SJSA1 (cell line): ENCODE results near the gene ABCB4. TPM values are rescaled to one million over a fixed set of nuclear protein-coding genes. Genes with fewer than 3 reads are reported as not detected.

Experiments used
- DNase-seq, 2 experiments: peaks; one replicate each; pipeline ENCODE4 v3.0.0-alpha.2; 2015 to 2020; ENCODE audit warnings: low spot score in 2 of 2, low read depth in 1 of 2
- H3K27ac ChIP-seq: fragments of 250-450 bp; sonication (Bioruptor Pico); 2 replicates; pipeline ENCODE4 v1.5.1; 2020; ENCODE audit warnings: mild to moderate bottlenecking, moderate library complexity
- H3K27me3 ChIP-seq: fragments of 250-450 bp; sonication (Bioruptor Pico); replicated peaks from 2 replicates; pipeline ENCODE4 v1.5.1; 2020; ENCODE audit warnings: mild to moderate bottlenecking, moderate library complexity
- H3K36me3 ChIP-seq: fragments of 250-450 bp; sonication (Bioruptor Pico); 2 replicates; pipeline ENCODE4 v1.5.1; 2020; ENCODE audit warnings: mild to moderate bottlenecking
- H3K4me1 ChIP-seq: fragments of 250-450 bp; sonication (Bioruptor Pico); replicated peaks from 2 replicates; pipeline ENCODE4 v1.6.1; 2021; ENCODE audit warnings: mild to moderate bottlenecking
- H3K4me3 ChIP-seq: fragments of 250-450 bp; sonication (Bioruptor Pico); 2 replicates; pipeline ENCODE4 v1.5.1; 2020; ENCODE audit warnings: mild to moderate bottlenecking
- H3K9me3 ChIP-seq: fragments of 250-450 bp; sonication (Bioruptor Pico); replicated peaks from 2 replicates; pipeline ENCODE4 v1.5.1; 2020; ENCODE audit warnings: mild to moderate bottlenecking
- total RNA-seq: library from RNA; depleted of rRNA; stranded (reverse); fragments of >200 nt; shearing (Covaris generic); gene quantifications from 2 replicates; pipeline ENCODE4 v1.2.3, GENCODE V29; 2014

ABCB4 gene
- total RNA-seq, 1 experiment from 2014 or later = 16.1 TPM

DNA sequence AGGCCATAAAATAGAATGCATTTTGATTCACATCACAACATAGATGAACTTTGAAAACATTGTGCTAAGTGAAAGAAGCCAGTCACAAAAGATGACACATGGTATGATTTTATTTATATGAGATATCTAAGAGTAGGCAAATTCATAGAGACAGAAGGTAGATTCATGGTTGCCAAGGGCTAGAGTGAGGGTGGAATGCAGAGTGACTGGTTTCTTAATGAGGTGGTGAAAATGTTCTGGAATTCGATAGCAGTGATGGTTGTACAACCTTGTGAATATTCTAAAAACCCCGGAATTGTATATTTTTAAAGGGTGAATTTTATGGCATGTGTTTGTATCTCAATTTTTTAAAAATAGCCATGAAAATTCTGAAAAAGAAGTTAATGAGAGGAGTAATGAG lies 42.9 kb downstream of the ABCB4 start:
- no peaks in the 10 kb centered on the region for H3K27me3 ChIP-seq
- peaks cover 47% of the 10 kb centered on the region for H3K36me3 ChIP-seq
- no peak overlapping the region for H3K4me3 ChIP-seq
- H3K9me3 ChIP-seq = no peaks in the 10 kb centered on the region
- no peaks in the 10 kb centered on the region; the same call in 1 of the 2 replicates for H3K4me1 ChIP-seq
- H3K27ac ChIP-seq = no peak overlapping the region
- DNase-seq = no peak

DNA sequence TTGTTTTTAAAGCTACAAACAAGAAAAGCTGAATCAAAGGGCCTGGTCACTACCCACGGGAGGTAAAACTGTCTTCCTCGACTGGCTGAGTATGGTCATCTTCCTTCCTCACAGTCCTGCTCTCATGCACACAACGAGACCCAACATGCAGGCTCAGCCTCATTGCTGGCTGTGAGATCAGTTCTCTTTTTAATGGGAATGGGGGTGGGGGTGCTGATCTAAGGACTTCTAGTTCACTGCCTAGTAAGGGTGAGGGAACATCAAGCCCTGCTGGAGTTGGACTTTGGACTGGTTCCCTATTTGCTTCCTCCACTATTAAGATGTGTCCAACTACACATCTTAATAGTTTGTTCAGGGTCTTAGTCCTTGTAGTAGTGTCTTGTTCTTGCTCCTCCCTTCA lies 48.2 kb downstream of the ABCB4 start:
- no peaks in the 10 kb centered on the region for H3K4me1 ChIP-seq
- DNase-seq = no peak

DNA sequence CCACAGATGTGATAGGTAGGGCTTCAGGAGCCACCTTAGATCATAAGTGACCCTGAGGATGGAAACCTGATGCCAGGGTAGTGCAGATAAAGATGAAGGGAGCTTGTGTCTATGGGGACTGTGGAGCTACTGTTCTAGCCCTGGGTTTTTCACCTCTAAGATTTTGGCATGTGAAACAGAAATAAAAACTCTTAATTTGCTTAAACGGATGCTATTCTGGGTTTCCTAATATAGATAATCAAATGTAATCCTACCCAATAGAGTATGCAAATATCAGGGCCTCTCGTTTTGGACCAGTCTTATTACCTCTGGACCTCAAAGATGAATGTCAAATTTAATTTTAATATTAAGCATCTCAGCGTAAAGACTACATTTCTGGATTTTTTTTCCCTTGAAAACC lies 49.3 kb downstream of the ABCB4 start:
- Histone ChIP-seq H3K27ac (no peak overlapping the region), H3K4me3 (no peak overlapping the region), H3K9me3 (no peaks in the 10 kb centered on the region), H3K27me3 (no peaks in the 10 kb centered on the region), H3K4me1 (no peaks in the 10 kb centered on the region), H3K36me3 (peaks cover 20% of the 10 kb centered on the region)
- no peak for DNase-seq

More for the DNA sequence above, 48.2 kb downstream of the ABCB4 start:
- H3K4me3 ChIP-seq = no peak overlapping the region
- H3K27me3 ChIP-seq = no peaks in the 10 kb centered on the region
- H3K9me3 ChIP-seq = no peaks in the 10 kb centered on the region
- peaks cover 31% of the 10 kb centered on the region for H3K36me3 ChIP-seq
- no peak overlapping the region for H3K27ac ChIP-seq

DNA sequence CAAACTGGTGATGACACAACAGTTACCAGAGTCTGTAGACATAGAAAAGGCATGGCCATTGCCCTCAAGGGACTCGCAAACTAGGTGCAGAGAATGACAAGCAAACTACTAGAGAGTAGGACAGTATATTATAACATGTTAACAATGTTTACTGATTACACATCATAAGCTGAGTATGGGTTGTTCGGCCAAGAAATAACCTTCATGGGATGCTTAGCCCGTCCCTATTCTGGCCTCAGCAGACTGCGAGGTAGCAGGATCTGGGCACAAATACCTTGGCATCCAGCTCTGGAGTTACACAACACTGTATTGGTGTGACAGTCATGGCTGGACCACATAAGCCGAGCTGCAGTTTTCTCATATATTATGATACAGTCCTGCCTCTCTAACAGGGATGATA lies 51.4 kb downstream of the ABCB4 start:
- H3K4me1 ChIP-seq = no peaks in the 10 kb centered on the region
- peaks cover 10% of the 10 kb centered on the region for H3K36me3 ChIP-seq
- DNase-seq = no peak
- H3K27ac ChIP-seq = no peak overlapping the region
- no peaks in the 10 kb centered on the region for H3K9me3 ChIP-seq
- no peak overlapping the region for H3K4me3 ChIP-seq
- no peaks in the 10 kb centered on the region for H3K27me3 ChIP-seq

DNA sequence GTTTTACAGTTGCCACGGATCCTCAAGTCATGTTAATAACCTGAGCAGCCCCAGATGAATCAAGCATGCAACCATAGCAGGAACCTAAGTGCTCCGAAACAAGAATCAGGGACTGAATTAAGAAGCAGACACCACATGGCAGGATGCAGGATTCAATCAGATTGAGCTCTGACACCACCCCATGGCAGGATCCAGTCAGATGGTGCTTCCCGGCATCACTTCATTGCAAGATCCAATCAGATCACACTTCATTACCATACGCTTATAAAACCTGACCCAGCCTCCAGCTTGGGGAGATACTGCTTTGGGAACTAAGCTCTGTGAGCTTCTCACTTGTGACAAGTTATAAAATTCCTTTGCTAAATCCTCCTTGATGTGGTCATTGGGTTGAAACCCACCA lies 55.3 kb downstream of the ABCB4 start:
- H3K27me3 ChIP-seq = no peaks in the 10 kb centered on the region
- H3K9me3 ChIP-seq = no peaks in the 10 kb centered on the region
- no peak overlapping the region for H3K4me3 ChIP-seq
- peaks cover 5% of the 10 kb centered on the region for H3K36me3 ChIP-seq
- DNase-seq = no peak
- H3K4me1 ChIP-seq = no peaks in the 10 kb centered on the region
- no peak overlapping the region for H3K27ac ChIP-seq

DNA sequence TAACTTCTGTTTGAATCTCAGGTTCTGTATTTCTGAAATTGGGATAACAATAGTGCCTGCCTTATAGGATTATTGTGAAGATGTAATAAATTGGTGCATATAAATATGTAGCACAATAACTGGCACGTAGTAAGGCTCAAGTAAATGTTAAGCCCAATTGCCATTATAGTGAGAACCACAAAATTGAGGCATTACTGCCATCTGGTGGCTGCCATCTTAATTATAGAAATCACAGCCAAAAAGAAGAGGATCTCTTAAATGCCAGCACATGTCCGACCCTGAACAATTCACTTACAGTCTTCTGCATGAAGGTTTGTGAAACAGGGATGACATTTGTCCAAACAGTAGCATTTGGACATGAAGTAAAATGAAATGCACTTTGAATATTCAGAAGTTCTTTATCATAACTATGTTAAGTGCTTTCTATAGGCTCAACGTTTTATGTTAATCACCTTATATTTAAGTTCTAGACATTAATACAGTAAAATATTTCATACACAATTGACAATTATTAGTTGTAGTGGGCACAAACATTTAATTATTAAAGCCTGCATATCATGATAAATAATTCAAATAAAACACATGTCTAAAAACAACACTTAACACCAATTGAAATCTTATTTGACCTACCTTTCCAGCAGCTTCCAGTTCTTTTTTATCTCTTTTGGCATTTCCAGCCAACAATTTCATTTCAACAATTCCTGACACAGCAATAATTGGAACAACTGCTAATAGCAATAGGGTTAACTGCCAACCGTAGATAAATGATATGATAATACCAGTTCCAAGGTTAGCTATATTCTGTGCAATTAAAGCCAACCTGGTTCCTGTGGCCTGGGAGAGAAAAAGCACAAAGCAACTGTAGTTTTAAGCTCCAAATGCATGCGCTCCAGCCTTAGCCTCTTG lies 58.5 kb downstream of the ABCB4 start:
- Histone ChIP-seq H3K4me3 (no peak overlapping the region), H3K27me3 (no peaks in the 10 kb centered on the region), H3K27ac (no peak overlapping the region), H3K4me1 (peaks cover 14% of the 10 kb centered on the region), H3K9me3 (no peaks in the 10 kb centered on the region), H3K36me3 (no peaks in the 10 kb centered on the region)
- DNase-seq = peak; percentile 56 to 68

DNA sequence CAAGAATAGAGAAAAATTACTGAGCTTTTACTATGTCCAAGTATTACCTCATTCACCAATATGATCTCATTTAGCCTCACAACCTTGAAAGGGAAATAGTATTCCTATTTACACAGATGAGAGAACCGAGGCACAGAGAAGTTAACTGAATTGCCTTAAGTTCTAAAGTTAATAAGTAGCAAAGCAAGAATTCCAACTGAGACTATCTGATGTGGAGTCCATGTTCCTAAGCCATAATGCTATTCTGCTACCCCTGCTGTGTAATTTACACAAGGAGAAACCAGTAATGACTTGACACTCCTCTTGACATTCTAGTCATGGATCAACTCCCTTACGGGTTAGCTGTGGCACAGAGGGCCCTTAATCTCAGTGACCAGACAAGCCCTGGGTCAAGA lies 60.7 kb downstream of the ABCB4 start:
- no peak overlapping the region for H3K27ac ChIP-seq

DNA sequence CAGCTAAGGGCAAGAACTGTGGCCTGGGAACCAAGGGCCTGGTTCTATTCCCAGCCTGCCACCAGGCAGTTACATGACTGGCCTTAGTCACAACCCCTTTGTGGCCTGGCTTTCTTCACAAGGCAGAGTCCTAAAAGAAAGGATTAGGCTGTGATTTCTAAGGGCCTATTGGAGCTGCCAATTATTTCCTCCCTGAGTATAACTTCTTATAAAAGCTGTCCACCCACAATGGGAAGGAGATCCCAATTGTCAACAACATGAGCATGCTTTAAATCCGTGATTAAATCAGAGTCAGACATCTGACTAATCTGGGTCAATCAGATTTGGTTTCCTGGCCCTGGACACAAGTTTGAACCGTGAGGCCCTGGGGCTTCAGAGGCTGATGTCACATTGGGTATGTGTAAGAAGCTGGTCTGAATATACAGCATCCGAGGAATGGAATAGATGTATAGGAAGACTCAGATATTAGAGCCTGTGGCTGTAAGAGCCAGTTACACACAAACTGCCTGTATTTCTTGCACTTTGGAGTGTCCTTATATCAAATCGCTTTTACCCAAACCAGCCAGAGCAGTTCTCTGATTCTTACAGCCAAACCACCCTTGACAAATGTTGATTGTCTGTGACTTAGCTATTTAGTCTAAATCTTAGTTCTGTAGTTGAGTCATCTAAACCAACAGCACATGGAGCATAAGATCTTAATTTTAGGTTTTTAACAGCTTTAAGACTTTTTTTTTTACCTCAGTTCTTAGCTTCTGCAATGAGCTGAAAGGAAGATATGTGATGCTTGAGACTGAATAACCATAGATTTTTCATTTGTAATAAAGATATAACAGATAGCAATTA lies 61.3 kb downstream of the ABCB4 start:
- DNase-seq = peak in 1 of 2 experiments; percentile 31
- Histone ChIP-seq H3K27ac (no peak overlapping the region), H3K9me3 (no peaks in the 10 kb centered on the region), H3K4me1 (peaks cover 14% of the 10 kb centered on the region), H3K4me3 (no peak overlapping the region), H3K36me3 (no peaks in the 10 kb centered on the region), H3K27me3 (no peaks in the 10 kb centered on the region)

More for the DNA sequence above, 60.7 kb downstream of the ABCB4 start:
- no peaks in the 10 kb centered on the region for H3K36me3 ChIP-seq
- no peak for DNase-seq
- peaks cover 14% of the 10 kb centered on the region for H3K4me1 ChIP-seq
- H3K27me3 ChIP-seq = no peaks in the 10 kb centered on the region
- H3K9me3 ChIP-seq = no peaks in the 10 kb centered on the region
- no peak overlapping the region for H3K4me3 ChIP-seq

DNA sequence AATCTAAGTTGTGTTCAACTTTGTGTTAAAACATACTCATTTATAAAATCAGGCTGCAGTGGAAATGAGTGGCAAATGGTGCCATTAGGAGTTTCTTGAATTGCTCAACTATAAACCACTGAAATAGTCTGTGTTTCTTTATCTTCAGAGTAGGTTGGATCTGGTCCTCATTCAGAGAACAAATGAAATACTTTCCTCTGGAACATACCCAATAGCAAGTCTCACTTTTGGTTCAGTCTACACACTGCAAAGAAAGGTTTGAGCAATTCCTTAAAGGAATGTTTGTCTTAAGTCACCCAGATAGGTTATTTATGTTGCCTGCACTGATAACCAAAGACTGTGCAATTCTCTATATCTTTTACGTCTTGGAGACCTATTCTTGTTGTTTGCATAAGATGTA lies 62.5 kb downstream of the ABCB4 start:
- Histone ChIP-seq H3K27ac (no peak overlapping the region), H3K9me3 (no peaks in the 10 kb centered on the region), H3K4me3 (no peak overlapping the region), H3K36me3 (no peaks in the 10 kb centered on the region), H3K4me1 (peaks cover 14% of the 10 kb centered on the region), H3K27me3 (no peaks in the 10 kb centered on the region)
- DNase-seq = no peak

DNA sequence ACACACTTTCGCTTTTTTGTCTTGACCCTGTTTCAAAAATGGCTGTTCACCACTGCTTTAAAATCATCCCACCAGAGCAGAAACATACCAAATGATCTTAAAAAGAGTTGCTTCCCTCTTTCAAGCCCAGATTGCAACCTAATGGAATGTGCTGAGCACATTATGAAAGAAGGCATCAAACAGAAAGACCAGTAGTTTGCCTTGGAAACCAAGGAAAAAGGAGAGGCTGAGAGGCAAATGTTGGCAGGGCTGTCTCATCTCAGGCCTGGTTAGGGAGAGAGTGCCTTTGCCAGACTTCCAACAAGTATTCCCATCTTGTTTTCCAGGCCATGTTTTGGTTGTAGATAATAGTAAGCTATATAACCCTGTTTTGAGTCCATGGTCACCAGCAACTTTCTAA lies 64.3 kb downstream of the ABCB4 start:
- no peak for DNase-seq

DNA sequence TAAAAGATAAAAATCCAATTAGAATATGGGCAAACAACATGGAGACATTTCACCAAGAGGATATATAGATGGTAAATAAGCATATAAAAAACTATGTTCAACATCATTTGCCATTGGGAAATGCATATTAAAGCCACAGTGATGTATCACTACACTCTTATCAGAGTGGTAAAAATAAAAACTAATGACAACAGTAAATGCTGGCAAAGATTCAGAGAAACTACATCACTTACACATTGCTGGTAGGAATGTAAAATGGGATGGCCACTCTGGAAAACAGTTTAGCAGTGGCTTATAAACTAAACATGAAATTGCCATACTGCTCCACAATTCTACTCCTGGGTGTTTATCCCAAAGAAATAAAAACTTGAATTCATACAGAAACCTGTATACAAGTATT lies 70.8 kb downstream of the ABCB4 start:
- H3K9me3 ChIP-seq = no peaks in the 10 kb centered on the region
- peaks cover 17% of the 10 kb centered on the region for H3K36me3 ChIP-seq
- H3K27ac ChIP-seq = no peak overlapping the region
- H3K4me3 ChIP-seq = no peak overlapping the region
- H3K27me3 ChIP-seq = no peaks in the 10 kb centered on the region
- DNase-seq = no peak
- H3K4me1 ChIP-seq = no peaks in the 10 kb centered on the region

More for the DNA sequence above, 64.3 kb downstream of the ABCB4 start:
- no peaks in the 10 kb centered on the region for H3K36me3 ChIP-seq
- H3K4me3 ChIP-seq = no peak overlapping the region
- no peaks in the 10 kb centered on the region for H3K9me3 ChIP-seq
- H3K4me1 ChIP-seq = peaks cover 14% of the 10 kb centered on the region
- no peaks in the 10 kb centered on the region for H3K27me3 ChIP-seq
- no peak overlapping the region for H3K27ac ChIP-seq

DNA sequence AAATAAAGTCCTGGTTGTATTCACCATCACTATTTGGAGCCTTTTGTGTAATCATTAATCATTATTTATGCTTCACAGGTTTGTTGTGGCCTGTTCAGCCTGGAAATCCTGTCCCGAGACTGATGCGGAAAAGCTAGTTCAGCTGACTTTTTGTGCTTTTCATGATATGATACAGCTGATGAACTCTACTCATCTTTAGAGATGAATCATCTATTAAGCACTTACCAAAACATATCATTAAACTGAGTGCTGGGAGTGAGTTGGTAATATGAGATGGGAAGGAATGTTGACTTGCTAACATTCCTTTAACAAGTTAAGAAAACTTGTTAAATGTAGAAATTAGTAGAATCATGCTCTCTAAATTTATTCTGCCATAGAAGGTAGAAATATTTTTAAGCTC lies 77.0 kb downstream of the ABCB4 start:
- no peak for DNase-seq

DNA sequence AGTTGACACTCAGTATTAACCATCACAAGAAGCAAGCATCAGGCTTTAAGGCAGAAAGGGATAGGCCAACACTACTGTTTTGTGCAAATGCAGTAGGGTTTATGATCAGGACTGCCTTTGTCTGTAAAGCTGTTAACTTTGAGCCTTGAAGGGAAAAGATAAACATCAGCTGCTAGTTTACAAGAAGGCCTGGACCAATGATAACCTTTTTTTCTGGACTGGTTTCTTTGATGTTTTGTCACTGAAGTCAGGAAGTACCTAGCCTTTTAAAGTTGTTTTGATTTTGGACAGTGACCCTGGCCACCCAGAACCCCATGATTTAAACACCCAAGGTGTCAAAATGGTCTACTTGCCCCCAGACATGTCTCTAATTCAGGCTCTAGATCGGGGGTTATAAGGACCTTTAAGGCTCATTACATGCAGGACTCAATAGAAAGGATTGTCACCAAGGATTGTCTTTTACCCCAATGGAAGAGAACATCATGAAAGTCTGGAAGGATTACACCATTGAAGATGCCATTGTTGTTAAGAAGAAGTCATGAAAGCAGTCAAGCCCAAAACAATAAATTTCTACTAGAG lies 79.9 kb downstream of the ABCB4 start:
- no peak overlapping the region for H3K27ac ChIP-seq
- H3K9me3 ChIP-seq = no peaks in the 10 kb centered on the region
- no peak overlapping the region for H3K4me3 ChIP-seq
- no peaks in the 10 kb centered on the region for H3K27me3 ChIP-seq
- H3K4me1 ChIP-seq = peaks cover 5% of the 10 kb centered on the region
- H3K36me3 ChIP-seq = peaks cover 4% of the 10 kb centered on the region
- DNase-seq = no peak

More for the DNA sequence above, 77.0 kb downstream of the ABCB4 start:
- Histone ChIP-seq H3K9me3 (no peaks in the 10 kb centered on the region), H3K4me1 (peaks cover 5% of the 10 kb centered on the region), H3K36me3 (peaks cover 13% of the 10 kb centered on the region), H3K27me3 (no peaks in the 10 kb centered on the region), H3K4me3 (no peak overlapping the region), H3K27ac (no peak overlapping the region)
